ENCODE data around the gene SLIT3. TPM values are rescaled to one million over a fixed set of nuclear protein-coding genes. Genes with fewer than 3 reads are reported as not detected.

SLIT3 gene
- total RNA-seq, 2 experiments from 2014 or later = 0.15 TPM; not detected in 1

GRCh38 chr5:169063316-169063953 is 237.5 kb downstream of the SLIT3 start:
- no peak overlapping the region for H3K27ac Mint-ChIP-seq
- H3K4me3 Mint-ChIP-seq = no peak overlapping the region
- ChIA-PET CTCF (no interaction called here), POLR2A (no interaction called here)
- H3K9me3 Mint-ChIP-seq = no peaks in the 10 kb centered on the region
- no peaks in the 10 kb centered on the region for H3K4me1 Mint-ChIP-seq
- DNase-seq = no peak
- H3K36me3 Mint-ChIP-seq (ENCODE audit: low read depth) = no peaks in the 10 kb centered on the region
- H3K27me3 Mint-ChIP-seq = peaks cover 5% of the 10 kb centered on the region

GRCh38 chr5:169062690-169063089 is 238.2 kb downstream of the SLIT3 start:
- Mint-ChIP-seq H3K27me3 (peaks cover 5% of the 10 kb centered on the region), H3K4me1 (no peaks in the 10 kb centered on the region), H3K9me3 (no peaks in the 10 kb centered on the region), H3K36me3 (ENCODE audit: low read depth) (no peaks in the 10 kb centered on the region), H3K4me3 (no peak overlapping the region), H3K27ac (no peak overlapping the region)
- ChIA-PET POLR2A (no interaction called here), CTCF (no interaction called here)
- DNase-seq = no peak

- peaks cover 2% of the 10 kb centered on the region for H3K27me3 Mint-ChIP-seq
- H3K36me3 Mint-ChIP-seq (ENCODE audit: low read depth) = no peaks in the 10 kb centered on the region
- ChIA-PET POLR2A (interaction anchor here (0.6 kb wide), 1 partner anchor 20 kb away, joined by 3 read pairs; no protein-coding TSS in a partner anchor), CTCF (no interaction called here)
- no peaks in the 10 kb centered on the region for H3K4me1 Mint-ChIP-seq
- H3K27ac Mint-ChIP-seq = no peak overlapping the region
- DNase-seq = no peak
- no peaks in the 10 kb centered on the region for H3K9me3 Mint-ChIP-seq
- H3K4me3 Mint-ChIP-seq = no peak overlapping the region
Observed at GRCh38 chr5:169054506-169054905, 246.4 kb downstream of the SLIT3 start.

GRCh38 chr5:169052207-169052606 is 248.7 kb downstream of the SLIT3 start:
- no peaks in the 10 kb centered on the region for H3K4me1 Mint-ChIP-seq
- no peaks in the 10 kb centered on the region for H3K9me3 Mint-ChIP-seq
- H3K36me3 Mint-ChIP-seq (ENCODE audit: low read depth) = no peaks in the 10 kb centered on the region
- H3K27me3 Mint-ChIP-seq = peaks cover 2% of the 10 kb centered on the region
- no peak overlapping the region for H3K4me3 Mint-ChIP-seq
- ChIA-PET POLR2A (no interaction called here), CTCF (no interaction called here)
- H3K27ac Mint-ChIP-seq = no peak overlapping the region
- no peak for DNase-seq

- Mint-ChIP-seq H3K9me3 (no peaks in the 10 kb centered on the region), H3K36me3 (ENCODE audit: low read depth) (no peaks in the 10 kb centered on the region), H3K27me3 (peaks cover 2% of the 10 kb centered on the region), H3K27ac (no peak overlapping the region), H3K4me1 (no peaks in the 10 kb centered on the region), H3K4me3 (no peak overlapping the region)
- POLR2A ChIA-PET = no interaction called here
- CTCF ChIA-PET = no interaction called here
- DNase-seq = no peak
Observed at GRCh38 chr5:169051351-169051750, 249.6 kb downstream of the SLIT3 start.

GRCh38 chr5:169050636-169051035 is 250.3 kb downstream of the SLIT3 start:
- Mint-ChIP-seq H3K4me3 (no peak overlapping the region), H3K36me3 (ENCODE audit: low read depth) (no peaks in the 10 kb centered on the region), H3K27ac (no peak overlapping the region), H3K9me3 (no peaks in the 10 kb centered on the region), H3K4me1 (no peaks in the 10 kb centered on the region), H3K27me3 (peaks cover 2% of the 10 kb centered on the region)
- no peak for DNase-seq
- ChIA-PET CTCF (no interaction called here), POLR2A (no interaction called here)

GRCh38 chr5:169050146-169050571 is 250.8 kb downstream of the SLIT3 start:
- ChIA-PET POLR2A (no interaction called here), CTCF (no interaction called here)
- Mint-ChIP-seq H3K27me3 (peaks cover 2% of the 10 kb centered on the region), H3K4me3 (no peak overlapping the region), H3K27ac (no peak overlapping the region), H3K4me1 (no peaks in the 10 kb centered on the region), H3K9me3 (no peaks in the 10 kb centered on the region), H3K36me3 (ENCODE audit: low read depth) (no peaks in the 10 kb centered on the region)
- no peak for DNase-seq

- no peaks in the 10 kb centered on the region for H3K4me1 Mint-ChIP-seq
- H3K27me3 Mint-ChIP-seq = peaks cover 2% of the 10 kb centered on the region
- no peaks in the 10 kb centered on the region for H3K9me3 Mint-ChIP-seq
- no peak for DNase-seq
- CTCF ChIA-PET = no interaction called here
- H3K36me3 Mint-ChIP-seq (ENCODE audit: low read depth) = no peaks in the 10 kb centered on the region
- H3K27ac Mint-ChIP-seq = no peak overlapping the region
- H3K4me3 Mint-ChIP-seq = no peak overlapping the region
- POLR2A ChIA-PET = no interaction called here
Observed at GRCh38 chr5:169049712-169050111, 251.2 kb downstream of the SLIT3 start.

GRCh38 chr5:169048181-169049125 is 252.5 kb downstream of the SLIT3 start:
- Mint-ChIP-seq H3K4me3 (no peak overlapping the region), H3K36me3 (ENCODE audit: low read depth) (no peaks in the 10 kb centered on the region), H3K27ac (no peak overlapping the region), H3K9me3 (no peaks in the 10 kb centered on the region), H3K27me3 (peaks cover 2% of the 10 kb centered on the region), H3K4me1 (no peaks in the 10 kb centered on the region)
- POLR2A ChIA-PET = no interaction called here
- CTCF ChIA-PET = no interaction called here
- no peak for DNase-seq

- POLR2A ChIA-PET = no interaction called here
- no peaks in the 10 kb centered on the region for H3K36me3 Mint-ChIP-seq (ENCODE audit: low read depth)
- no peak for DNase-seq
- H3K4me1 Mint-ChIP-seq = no peaks in the 10 kb centered on the region
- CTCF ChIA-PET = no interaction called here
- H3K27ac Mint-ChIP-seq = no peak overlapping the region
- no peaks in the 10 kb centered on the region for H3K9me3 Mint-ChIP-seq
- H3K4me3 Mint-ChIP-seq = no peak overlapping the region
- no peaks in the 10 kb centered on the region for H3K27me3 Mint-ChIP-seq
Observed at GRCh38 chr5:169044962-169045361, 256.0 kb downstream of the SLIT3 start.

GRCh38 chr5:169041180-169041579 is 259.8 kb downstream of the SLIT3 start:
- H3K27ac Mint-ChIP-seq = no peak overlapping the region
- no peaks in the 10 kb centered on the region for H3K27me3 Mint-ChIP-seq
- no peaks in the 10 kb centered on the region for H3K36me3 Mint-ChIP-seq (ENCODE audit: low read depth)
- H3K4me3 Mint-ChIP-seq = no peak overlapping the region
- H3K9me3 Mint-ChIP-seq = no peaks in the 10 kb centered on the region
- H3K4me1 Mint-ChIP-seq = no peaks in the 10 kb centered on the region
- CTCF ChIA-PET = no interaction called here
- POLR2A ChIA-PET = no interaction called here
- DNase-seq = no peak

GRCh38 chr5:169039592-169039991 is 261.3 kb downstream of the SLIT3 start:
- Mint-ChIP-seq H3K27ac (no peak overlapping the region), H3K4me1 (no peaks in the 10 kb centered on the region), H3K4me3 (no peak overlapping the region), H3K27me3 (no peaks in the 10 kb centered on the region), H3K36me3 (ENCODE audit: low read depth) (no peaks in the 10 kb centered on the region), H3K9me3 (no peaks in the 10 kb centered on the region)
- ChIA-PET CTCF (no interaction called here), POLR2A (no interaction called here)
- no peak for DNase-seq

- DNase-seq = no peak
- Mint-ChIP-seq H3K4me1 (no peaks in the 10 kb centered on the region), H3K36me3 (ENCODE audit: low read depth) (no peaks in the 10 kb centered on the region), H3K27ac (no peak overlapping the region), H3K9me3 (no peaks in the 10 kb centered on the region), H3K27me3 (no peaks in the 10 kb centered on the region), H3K4me3 (no peak overlapping the region)
- ChIA-PET CTCF (no interaction called here), POLR2A (no interaction called here)
Observed at GRCh38 chr5:169037466-169037865, 263.5 kb downstream of the SLIT3 start.
